CD4-positive, alpha-beta T cell treated with Interleukin-2 at 100 ng/mL for 4 hours (primary cell): ENCODE data around the gene FHL1.
"Not testable (repeated sequence)": the region's sequence is repeated elsewhere in the genome, so short reads cannot be mapped to it uniquely, and the experiment has no call there.

Experiments
- DNase-seq: peaks from one replicate; pipeline ENCODE4 v3.0.0-alpha.2; 2020; ENCODE audit warnings: low spot score

FHL1 gene

GRCh38 chrX:136209016-136209738 lies 61.8 kb downstream of the FHL1 start:
- peak; percentile 55 for DNase-seq

DNA sequence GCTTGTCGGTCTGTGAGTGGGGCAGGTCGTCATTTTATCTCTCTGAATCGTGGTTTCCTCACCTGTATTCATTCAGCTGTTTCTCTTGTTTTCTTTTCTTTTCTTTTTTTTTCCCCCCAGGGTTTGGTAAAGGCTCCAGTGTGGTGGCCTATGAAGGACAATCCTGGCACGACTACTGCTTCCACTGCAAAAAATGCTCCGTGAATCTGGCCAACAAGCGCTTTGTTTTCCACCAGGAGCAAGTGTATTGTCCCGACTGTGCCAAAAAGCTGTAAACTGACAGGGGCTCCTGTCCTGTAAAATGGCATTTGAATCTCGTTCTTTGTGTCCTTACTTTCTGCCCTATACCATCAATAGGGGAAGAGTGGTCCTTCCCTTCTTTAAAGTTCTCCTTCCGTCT lies 62.4 kb downstream of the FHL1 start:
- no peak for DNase-seq

DNA sequence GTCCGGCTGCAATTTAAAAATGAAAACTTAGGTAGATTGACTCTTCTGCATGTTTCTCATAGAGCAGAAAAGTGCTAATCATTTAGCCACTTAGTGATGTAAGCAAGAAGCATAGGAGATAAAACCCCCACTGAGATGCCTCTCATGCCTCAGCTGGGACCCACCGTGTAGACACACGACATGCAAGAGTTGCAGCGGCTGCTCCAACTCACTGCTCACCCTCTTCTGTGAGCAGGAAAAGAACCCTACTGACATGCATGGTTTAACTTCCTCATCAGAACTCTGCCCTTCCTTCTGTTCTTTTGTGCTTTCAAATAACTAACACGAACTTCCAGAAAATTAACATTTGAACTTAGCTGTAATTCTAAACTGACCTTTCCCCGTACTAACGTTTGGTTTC lies 62.9 kb downstream of the FHL1 start:
- DNase-seq = no peak

- DNase-seq = no peak
These were observed 63.5 kb downstream of the FHL1 start for GRCh38 chrX:136210806-136211205.

DNA sequence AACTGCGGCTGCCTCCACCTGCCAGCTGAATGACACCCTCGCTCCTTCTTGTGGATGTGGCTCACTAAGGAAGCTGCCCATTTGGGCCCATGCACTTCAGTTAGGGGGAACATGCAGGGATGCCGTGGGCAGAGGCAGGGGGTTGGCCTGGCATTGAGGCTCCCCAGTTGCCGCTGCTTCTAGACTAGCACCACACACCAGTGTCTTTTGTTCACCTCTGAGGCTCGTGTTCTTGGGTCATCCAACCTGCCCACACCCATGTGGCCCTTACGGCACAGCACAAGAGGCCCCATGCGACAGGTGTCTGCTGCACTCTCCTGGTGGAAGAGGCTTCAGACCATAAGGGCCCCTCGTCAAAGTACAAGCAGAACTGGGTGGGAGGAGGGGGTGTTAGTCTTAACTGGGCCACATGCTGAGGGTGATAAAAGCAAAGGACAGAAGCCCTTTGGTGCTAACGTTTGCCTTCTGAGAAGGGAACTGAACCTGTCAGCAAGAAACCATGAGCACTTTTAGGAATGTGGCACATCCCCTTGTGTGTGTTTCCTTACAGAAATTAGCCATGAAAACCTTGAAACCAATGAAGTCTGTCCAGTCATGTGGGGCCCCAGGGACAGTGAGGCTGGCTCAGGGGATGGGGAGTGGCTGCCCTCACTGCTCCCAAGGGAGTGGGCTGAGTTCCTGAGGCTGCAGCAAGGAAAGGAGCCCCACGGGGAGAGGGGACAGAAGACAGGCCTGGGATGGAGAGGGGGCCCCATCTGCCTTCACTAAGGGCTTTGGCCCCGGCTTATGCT lies 64.6 kb downstream of the FHL1 start:
- DNase-seq = no peak

GRCh38 chrX:136212557-136213111 lies 65.3 kb downstream of the FHL1 start:
- DNase-seq = no peak

- no peak for DNase-seq
These were observed 67.2 kb downstream of the FHL1 start for GRCh38 chrX:136214551-136214950.

DNA sequence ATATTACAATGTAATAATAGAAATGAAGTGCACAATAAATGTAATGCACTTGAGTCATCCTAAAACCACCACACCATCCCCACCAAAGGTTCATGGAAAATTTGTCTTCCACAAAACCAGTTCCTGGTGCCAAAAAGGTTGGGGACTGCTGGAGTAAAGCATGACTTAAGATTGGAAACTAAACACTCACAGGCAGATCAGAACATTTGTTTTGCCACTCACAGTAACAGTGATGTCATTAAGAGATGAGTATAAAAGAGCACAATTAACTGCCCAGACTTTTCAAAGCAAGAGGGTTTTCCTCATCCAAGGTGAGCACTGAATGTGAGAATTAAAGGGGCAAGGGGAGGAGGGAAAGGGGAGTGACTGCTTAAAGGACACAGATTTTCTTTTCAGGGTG lies 68.2 kb downstream of the FHL1 start:
- no peak for DNase-seq

- DNase-seq = no peak
These were observed 72.6 kb downstream of the FHL1 start for GRCh38 chrX:136219893-136220292.

DNA sequence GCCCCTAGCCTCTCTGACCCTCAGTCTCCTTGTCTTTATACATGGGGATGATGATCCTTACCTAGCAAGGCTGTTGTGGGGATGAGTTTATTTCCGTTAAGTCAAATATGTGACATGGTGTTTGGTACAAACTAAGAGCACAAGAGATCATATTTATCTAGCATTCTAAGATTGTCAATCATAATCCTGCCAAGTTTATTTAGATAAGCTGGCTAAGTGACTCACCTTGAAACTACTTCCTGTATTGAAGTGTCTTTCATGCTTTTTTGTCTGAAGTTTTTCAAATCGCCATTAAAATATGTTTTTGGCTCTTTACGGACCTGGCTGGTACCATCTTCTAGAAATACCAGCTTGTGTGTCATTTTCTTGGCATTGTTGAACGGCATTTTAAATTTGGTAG lies 73.2 kb downstream of the FHL1 start:
- DNase-seq = no peak

DNA sequence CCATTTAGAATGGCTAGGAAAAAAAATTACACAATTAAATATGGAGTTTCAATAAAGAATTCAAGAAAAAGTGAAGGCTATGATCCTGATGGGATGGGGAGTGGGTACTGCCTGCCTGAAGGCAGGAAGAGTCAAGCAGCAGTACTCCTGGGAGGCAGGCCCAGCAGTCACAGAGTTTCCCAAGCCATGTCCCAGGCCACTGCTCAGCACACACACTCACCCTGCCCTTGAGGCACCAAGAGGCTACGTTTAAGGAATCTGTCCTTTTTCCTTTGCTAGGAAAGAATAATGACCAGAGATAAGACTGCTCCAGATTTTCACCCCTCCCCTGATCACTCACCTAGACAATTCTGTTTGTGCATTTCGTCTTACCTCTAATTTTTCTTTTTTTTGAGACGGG lies 73.6 kb downstream of the FHL1 start:
- DNase-seq = no peak

DNA sequence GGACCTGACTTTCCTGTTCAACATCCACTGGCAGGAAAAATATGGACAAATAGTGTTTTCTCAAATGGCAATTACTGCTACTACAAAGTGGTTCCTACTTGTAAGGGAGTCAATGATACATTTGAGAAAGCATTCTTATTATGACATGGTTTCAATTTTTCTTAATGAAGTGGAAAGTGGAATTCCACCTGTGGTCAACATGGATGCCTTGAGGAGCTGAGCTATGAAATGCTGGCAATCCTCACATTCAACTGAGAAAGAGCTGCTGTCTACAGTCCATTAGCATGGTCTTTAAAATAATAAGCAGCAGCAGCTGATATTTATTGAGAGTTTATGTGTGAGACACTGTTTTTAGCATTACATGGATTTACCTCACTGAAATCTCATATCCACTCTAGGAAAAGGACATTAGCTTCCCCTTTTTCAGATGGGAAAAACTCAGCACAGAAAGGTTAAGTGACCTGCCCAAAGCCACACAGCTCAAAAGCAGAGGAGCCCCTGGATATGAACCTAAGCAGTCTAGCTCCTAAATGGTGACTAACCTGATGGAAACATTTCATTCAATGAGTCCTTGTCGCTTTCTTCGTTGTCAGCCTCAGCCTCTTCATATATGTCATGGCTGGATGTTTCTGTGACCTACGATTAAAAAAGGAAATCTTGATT lies 74.6 kb downstream of the FHL1 start:
- no peak for DNase-seq

- DNase-seq = no peak
These were observed 79.7 kb downstream of the FHL1 start for GRCh38 chrX:136227074-136227473.

DNA sequence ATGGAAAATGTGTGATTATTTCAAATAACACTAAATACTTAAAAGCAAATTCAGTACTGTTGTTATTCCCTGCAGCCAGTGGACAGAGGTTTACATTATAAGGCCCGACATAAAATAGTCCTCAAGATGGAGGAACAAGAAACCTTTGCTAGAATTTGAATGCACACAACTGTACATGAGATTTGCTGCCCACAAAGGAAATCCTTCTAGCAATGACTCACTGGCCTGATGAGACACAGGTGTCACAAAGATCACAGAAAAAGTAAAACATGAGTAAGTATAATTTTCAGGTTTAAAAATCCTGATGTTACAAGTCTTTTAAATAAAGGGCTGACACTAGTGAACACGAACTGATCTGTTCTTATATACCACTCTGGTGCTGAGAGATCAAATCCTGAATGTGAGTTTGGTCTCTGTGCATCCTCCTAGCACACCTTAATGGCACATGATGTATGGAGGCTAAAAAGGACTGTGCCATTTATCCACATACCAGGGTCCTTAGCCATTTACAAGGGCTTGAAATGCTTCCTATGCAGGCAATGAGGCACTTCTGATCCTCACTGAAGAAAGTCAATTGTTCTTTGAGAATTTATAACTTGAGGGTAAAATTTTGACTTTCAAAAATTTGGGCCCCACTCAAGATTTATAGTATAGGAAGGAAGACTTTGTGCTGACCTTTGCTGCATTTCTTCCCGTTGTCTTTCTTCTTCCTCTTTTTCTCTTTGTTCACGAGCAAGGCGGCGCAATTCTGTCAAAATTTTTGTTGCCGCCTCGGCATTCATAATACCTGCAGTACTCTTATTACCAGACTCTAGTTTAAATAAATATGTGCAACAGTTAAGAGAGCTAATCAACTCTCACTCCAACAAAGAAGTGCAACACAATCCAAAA lies 80.9 kb downstream of the FHL1 start:
- peak; percentile 58 for DNase-seq

DNA sequence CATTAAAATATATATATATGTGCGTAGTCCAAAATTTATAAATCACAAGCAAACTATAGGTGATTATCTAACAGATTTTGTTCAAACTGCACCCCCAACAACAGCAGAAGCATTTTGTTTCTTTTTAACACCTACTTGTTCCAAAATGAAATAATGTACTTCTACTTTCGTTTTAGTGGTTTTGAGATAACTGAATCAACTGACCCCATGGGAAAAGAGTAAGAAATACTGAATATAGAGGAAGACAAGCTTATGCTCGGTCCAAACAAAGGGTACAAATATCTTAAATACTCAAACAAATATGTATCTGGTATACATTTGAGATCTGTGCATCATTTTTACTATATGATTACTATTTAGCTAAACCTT lies 81.5 kb downstream of the FHL1 start:
- DNase-seq = no peak

DNA sequence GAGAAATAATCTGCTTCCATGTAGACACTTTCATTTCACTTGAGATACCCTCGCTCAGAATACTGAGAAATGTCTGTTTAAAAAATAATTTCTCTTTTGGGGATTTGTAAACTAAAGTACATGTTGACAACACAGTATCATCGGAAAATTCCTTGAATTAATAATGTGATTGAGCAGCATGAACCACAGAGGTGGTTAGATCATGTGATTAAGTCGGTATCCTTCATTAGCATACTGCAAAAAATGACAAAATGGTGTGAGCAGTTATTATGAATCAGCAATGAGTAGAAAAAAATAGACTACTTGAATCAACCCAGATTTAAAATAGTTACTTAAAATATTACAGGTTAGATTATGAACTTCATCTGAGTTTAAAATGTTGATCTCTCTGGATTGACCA lies 89.7 kb downstream of the FHL1 start:
- peak; percentile 38 for DNase-seq

DNA sequence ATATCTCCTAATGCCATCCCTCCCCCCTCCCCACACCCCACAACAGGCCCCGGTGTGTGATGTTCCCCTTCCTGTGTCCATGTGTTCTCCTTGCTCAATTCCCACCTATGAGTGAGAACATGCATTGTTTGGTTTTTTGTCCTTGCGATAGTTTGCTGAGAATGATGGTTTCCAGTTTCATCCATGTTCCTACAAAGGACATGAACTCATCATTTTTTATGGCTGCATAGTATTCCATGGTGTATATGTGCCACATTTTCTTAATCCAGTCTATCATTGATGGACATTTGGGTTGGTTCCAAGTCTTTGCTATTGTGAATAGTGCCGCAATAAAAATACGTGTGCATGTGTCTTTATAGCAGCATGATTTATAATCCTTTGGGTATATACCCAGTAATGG lies 90.5 kb downstream of the FHL1 start:
- not testable (repeated sequence) for DNase-seq

GRCh38 chrX:136246201-136246600 lies 98.9 kb downstream of the FHL1 start:
- DNase-seq = no peak

DNA sequence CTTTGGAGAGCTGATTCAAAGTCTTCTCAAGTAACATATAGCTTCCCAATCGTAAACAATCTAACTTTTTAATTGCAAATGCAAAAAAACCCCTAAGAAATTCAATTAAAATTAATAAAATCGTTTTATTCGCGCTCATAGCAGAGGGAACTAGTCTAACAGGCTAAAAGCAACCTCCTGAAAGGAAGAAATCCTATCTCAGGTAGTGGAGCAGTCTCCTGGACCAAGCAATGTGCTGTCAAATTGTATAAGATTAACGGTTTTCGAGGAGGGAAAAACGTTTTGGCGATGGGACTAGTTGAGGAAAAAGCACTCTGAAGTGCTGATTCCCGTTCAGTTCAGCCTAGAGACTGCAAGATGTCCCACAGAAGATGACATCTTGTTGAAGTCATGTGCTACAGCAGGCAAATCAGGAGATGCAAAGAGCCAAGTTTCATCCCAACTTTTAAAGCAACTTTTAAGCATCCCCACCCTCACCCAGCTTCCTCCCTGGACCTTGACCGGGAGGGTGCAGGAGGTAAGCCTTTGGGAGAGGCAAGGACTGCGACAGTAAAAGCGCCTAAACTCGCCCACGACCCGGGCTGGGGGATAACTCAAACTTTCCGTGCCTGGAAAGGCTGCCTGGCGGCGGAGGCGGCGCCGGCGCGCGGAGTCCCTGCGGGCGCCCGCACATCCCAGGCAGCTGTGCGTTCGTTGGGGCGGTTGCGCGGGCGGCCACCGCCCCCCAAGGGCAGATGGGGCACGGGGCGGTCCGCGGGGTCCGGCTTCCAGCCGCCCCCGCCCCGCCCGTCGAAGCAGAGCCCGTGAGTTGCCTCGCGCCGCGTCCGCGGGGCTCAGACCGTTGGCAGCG lies 103.1 kb downstream of the FHL1 start:
- DNase-seq = no peak

DNA sequence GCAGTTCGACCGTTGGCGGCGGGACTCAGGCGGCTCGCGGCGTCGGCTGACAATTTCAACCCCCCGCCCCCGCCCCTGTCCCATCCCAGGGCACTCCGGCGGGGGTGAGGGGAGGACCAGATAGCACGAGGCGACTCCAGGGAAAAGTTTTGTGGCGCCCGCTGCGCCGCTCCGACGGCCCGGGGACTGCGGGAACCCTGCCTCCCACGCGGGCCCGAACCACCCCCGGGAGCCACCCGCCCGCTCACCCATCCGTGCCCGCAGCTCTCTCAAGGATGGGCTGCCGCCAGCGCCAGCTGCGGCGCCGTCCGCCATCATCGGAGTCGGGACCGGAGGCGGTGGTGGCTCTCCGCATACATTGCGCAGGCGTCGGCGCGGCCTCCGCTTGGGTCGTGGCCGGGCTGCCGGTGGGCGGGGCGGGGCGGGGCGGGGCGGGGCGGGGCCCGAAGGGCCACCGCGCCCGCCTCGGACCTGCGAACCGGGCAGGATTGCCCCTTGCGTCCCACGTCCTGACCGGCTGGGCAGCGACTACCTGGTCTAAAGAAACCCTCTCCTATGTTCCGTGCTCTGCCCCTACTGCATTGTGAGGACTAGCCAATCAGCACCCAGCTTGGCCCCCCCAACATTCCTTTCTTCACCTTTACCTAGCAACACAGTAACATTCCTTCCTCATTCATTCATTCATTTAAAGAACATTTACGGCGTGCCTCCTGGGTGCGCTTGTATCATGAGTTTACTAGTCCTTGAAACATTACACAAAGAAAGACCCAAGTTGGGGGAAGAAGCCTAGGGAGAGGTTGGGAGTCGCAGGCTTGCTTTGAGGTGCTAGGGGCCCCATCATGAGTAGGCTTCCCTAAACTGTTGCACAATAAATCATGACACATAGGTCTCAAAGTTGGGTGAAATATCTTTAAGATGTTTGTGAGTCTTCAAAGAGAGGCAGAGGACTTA lies 104.0 kb downstream of the FHL1 start, which contains the start of gene MAP7D3:
MAP7D3 (minus strand) TSS at position 360 of the 951 bp plus-strand sequence; CDS start at position 318, 42 bp downstream.
- DNase-seq = peak; percentile 64
